ENCODE results near the gene ANKS3. TPM values are rescaled to one million over a fixed set of nuclear protein-coding genes. Genes with fewer than 3 reads are reported as not detected.

ANKS3 gene
- total and polyA plus RNA-seq, 2 of the 8 experiments (the other 6 are each of a cell fraction or from before 2014, with no cell fraction given) = 15.5 to 23.9 TPM

DNA sequence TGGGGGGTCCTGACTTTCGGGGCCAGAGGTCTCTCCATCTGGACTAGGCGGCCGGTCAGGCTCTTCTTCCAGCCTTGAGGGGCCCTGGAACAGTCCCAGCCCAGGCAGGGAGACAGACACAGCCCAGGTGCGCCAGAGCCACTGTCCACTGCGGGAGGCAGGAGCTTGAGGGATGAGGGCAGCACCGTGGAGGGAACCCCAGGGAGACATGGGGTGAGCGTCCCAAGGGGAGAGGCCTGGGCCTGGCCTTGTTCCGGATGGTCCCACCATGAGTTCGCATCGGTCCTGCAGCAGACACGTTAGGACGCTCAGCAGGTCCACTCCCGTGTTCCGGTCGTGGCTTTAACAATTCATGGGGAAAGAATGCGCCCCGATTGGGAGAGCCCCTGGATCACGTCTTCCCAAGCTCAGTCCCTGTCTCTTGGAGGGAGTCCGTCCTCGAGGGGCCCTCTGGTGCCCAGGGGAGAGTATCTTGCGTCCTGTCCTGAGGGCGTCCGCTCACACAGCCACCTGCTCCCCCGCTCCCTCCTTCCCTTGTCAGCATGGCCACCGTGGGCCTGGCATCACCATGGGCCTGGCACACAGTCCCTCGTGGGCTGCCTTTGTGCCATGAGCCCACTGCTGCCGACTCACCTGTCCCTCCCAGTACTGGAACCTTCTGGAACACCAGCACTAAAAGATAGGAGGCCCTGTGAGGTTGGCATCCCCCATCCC lies 47.4 kb downstream of the ANKS3 start (continued):
- TF ChIP-seq, protein P1, sequence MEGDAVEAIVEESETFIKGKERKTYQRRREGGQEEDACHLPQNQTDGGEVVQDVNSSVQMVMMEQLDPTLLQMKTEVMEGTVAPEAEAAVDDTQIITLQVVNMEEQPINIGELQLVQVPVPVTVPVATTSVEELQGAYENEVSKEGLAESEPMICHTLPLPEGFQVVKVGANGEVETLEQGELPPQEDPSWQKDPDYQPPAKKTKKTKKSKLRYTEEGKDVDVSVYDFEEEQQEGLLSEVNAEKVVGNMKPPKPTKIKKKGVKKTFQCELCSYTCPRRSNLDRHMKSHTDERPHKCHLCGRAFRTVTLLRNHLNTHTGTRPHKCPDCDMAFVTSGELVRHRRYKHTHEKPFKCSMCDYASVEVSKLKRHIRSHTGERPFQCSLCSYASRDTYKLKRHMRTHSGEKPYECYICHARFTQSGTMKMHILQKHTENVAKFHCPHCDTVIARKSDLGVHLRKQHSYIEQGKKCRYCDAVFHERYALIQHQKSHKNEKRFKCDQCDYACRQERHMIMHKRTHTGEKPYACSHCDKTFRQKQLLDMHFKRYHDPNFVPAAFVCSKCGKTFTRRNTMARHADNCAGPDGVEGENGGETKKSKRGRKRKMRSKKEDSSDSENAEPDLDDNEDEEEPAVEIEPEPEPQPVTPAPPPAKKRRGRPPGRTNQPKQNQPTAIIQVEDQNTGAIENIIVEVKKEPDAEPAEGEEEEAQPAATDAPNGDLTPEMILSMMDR (IDR thresholded peaks at IDR 0.05; ENCODE audit: control extremely low read depth in 1 of 3, insufficient read depth in 1 of 3, low read depth in 1 of 3, low read length in 3 of 3) = no peak

Measured in H1 (cell line).